HG03039 (cell line): ENCODE measurements around the gene BLCAP.
"Not testable (repeated sequence)": the region's sequence is repeated elsewhere in the genome, so short reads cannot be mapped to it uniquely, and the experiment has no call there.

Experiments
- ATAC-seq: cut with Tn5 transposase; IDR thresholded peaks from one replicate; pipeline ENCODE4 v1.9.1; 2021; ENCODE audit warnings: mild to moderate bottlenecking, moderate library complexity; ENCODE audit not compliant: unreplicated experiment

Gene BLCAP

DNA sequence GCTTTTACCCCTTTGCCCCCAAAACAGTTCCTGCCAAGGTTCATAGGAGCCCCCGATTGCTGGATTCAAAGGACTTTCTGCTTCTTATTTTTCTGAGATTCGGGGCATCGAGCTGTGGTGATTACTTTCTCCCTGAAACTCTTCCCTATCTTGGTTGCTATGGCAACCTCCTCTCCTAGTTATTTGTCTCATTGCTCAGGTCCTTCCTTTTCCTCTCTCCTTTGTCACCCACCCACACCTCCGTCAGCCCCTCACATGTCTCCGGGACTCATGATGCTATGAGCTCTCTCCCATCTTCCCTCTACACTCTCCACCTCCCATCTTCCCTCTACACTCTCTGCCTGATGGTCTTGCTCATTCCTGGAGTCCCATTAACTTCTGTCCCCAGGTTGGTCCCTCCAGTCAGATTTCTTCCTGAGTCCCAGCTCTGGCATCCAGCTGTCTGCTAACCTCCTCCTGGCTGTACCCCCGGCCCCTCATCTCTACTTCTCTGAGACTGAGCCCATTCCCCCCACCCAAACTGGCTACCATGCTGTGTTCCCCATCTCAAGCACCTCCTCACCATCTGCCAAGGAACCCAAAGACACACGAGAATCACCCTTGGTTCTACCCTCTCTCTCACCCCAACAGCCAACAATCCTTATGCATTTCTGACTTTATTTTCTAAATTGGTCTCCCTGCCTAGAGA, 36.9 kb downstream of the BLCAP start:
- ATAC-seq: no peak

DNA sequence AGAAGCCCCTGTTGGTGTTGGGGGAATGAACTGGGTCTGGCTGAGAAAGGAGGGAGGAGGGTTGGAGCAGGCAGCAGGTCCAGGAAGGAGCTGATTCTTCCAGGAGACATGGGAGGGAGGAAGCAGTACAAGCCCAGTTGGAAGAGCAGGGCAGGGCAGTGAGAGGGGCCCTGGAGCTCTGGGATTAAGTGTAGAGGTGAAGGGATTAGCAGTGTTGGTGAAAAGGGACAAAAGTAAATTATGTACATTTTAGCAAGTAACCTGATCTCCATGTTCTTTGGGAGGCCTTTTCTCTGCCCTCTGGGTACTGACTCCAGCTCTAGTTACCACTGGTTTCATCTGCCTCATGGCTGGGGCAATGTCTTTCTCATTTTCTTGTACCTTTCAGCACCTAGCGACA, 41.5 kb downstream of the BLCAP start:
- not testable (repeated sequence) for ATAC-seq

GRCh38 chr20:37484331-37484730, 43.3 kb downstream of the BLCAP start:
- ATAC-seq: no peak

- ATAC-seq: no peak
Observed at GRCh38 chr20:37481610-37482009, 46.1 kb downstream of the BLCAP start.

DNA sequence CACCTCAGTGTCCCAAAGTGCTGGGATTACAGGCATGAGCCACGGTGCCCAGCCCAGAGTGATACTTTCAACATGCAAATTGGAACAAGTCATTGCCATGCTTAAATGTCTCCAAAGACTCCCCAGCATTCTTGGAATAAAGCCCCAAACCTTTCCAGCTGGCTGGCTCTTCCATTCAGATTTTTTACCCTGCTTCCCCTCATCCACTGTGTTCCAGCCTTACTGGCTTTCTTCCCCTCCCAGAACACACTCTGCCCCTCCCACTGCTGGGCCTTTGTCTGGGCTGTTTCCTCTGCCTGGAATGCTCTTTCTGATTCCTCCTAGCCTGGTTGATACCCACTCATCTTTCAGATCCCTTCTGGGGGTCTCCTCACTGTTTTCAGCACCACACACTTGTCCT, 46.8 kb downstream of the BLCAP start:
- no peak for ATAC-seq

DNA sequence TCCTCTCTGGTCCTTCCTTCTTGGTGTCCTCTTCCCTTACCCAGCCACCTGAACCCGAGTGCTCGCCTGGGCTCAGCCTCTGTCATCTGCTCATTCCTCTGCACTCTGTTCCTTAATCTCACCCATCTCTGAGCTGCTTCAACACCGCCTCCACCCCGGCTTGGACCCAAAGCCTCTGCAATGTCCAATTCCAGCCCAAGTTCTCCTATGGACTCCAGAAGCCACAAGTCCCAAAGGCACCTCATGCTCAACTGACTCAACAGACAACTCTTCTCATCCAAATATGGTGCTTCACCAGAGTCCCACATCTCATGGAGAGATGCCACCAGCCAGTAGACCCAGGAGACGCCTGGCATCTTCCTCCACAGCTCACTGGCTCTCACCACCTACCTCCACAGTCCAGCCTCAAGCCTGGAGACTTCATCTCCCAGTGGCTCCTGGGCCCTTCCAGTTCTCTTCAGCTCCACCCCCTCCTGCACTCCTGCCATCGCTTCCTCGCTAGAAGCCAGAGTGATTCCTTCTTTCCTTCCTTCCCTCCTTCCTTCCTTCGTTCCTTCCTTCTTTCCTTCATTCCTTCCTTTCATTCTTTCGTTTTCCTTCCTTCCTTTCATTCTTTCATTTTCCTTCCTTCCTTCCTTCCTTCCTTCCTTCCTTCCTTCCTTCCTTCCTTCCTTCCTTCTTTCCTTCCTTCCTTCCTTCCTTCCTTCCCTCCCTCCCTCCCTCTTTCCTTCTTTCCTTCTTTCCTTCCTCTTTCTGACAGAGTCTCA, 47.6 kb downstream of the BLCAP start:
- no peak for ATAC-seq

- ATAC-seq: no peak
Observed at GRCh38 chr20:37479266-37479665, 48.4 kb downstream of the BLCAP start.

DNA sequence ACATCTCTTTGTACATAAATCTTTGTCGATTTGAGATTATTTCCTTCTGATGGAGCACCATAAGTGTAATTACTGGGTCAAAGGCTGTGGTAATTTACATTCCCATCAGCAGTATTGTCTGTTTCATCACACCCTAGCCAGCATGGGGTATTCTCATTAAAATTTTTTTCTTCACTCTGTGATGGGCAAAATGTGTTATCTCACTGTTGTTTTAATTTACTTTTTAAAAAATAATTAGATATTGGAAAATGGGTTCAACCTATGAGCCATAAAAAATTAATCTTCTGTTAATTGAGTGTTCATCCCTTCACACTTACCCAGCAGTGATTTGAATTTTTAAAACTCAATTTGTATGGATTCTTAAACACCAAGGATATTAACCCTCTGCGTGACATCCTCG, 50.6 kb downstream of the BLCAP start:
- no peak for ATAC-seq

GRCh38 chr20:37475252-37475651, 52.4 kb downstream of the BLCAP start:
- ATAC-seq: no peak

DNA sequence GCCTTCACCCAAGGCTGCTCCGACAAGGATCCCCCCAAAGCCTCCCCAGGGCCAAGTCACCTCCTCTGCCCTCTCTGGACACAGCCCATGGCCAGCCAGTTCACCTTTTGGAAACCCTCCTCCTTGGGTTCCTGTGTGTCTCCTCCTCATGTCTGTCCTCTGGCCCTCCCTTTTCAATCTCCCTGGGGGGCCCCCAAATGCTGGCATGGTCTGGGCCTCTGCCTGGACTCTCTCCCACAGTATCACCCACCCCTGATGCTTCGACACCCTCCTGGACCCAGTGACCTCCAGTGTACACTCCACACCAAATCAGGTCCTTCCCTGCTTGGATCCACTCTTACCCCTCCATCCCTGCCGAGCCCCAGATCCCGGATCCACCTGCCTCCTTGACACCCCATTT, 53.3 kb downstream of the BLCAP start:
- no peak for ATAC-seq

- ATAC-seq: no peak
Observed at GRCh38 chr20:37473249-37474000, 54.3 kb downstream of the BLCAP start.

- not testable (repeated sequence) for ATAC-seq
Observed at GRCh38 chr20:37472435-37472834, 55.2 kb downstream of the BLCAP start.

DNA sequence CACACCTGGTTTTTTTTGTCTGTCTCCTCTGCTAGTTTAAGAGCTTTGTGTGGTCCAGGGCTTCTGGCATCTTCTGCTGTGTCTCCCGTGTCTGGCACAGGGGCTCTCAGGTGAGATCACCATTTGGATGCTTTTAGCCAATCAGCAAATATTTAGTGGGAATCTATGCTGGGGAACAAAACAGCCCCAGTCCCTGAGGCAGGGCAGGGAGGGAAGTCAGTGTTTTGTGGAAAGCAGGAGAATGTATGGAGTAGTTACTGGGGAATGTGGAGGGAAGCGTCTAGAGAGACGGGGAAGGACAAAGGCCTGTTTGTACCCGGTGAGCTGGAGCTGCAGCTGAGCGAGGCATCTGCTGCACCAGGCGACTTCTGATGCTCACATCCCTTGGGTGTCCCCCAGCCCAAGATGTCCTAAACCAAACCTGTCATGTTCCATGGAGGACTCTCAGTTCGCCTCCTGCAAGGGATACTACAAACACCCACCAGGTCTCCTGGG, 55.9 kb downstream of the BLCAP start:
- ATAC-seq: no peak

GRCh38 chr20:37470190-37470589, 57.5 kb downstream of the BLCAP start:
- ATAC-seq: not testable (repeated sequence)

GRCh38 chr20:37469531-37469930, 58.1 kb downstream of the BLCAP start:
- ATAC-seq: no peak

DNA sequence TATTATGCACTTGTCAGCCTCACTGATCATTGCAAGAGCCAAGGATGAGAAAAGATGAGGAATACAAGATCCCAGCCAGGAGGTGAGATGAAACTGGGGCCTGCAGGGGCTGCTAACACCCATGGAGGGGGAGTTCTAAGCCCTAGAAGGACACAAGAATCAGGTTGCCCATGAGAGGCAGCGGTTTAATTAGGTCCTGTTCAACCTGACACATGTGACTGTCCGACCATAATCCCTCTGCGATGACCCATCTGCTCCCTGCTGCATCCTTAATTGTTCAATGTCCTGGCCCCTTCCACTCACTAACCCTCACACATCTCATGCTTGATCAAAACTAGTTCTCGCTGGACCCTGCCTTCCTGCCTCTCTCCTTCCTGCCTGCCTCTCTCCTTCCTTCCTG, 58.8 kb downstream of the BLCAP start:
- no peak for ATAC-seq
